Aorta (tissue), 5 donors: ENCODE measurements around the gene OR2V1. TPM values are rescaled to one million over a fixed set of nuclear protein-coding genes. Genes with fewer than 3 reads are reported as not detected.
"Not testable (repeated sequence)": the region's sequence is repeated elsewhere in the genome, so short reads cannot be mapped to it uniquely, and the experiment has no call there.

ENCODE experiments used
- ATAC-seq: fragments of 200-7000 bp; cut with Tn5 transposase; one replicate; pipeline ENCODE4 v1.9.1; 2022; ENCODE audit warnings: moderate library complexity; ENCODE audit not compliant: low FRiP score
- DNase-seq, 2 donors: peaks; one replicate each; pipeline ENCODE4 v3.0.0-alpha.2; 2020
- H3K27ac ChIP-seq, 2 donors: one replicate each; pipeline ENCODE4 v1.5.1; 2013; ENCODE audit warnings: low read length in 2 of 2, mild to moderate bottlenecking in 2 of 2, moderate library complexity in 2 of 2, control low read depth in 1 of 2, inconsistent platforms in 1 of 2, low read depth in 1 of 2
- H3K27me3 ChIP-seq, 2 donors: one replicate each; pipeline ENCODE4 v1.6.1; 2013; ENCODE audit warnings: control low read depth in 1 of 2, low read length in 1 of 2, mild to moderate bottlenecking in 1 of 2, moderate library complexity in 1 of 2; ENCODE audit not compliant: insufficient read depth in 2 of 2, control insufficient read depth in 1 of 2
- H3K36me3 ChIP-seq, 2 donors: one replicate each; pipeline ENCODE4 v1.6.1; 2013; ENCODE audit warnings: control low read depth in 1 of 2, low read length in 1 of 2, mild to moderate bottlenecking in 1 of 2; ENCODE audit not compliant: insufficient read depth in 2 of 2, control insufficient read depth in 1 of 2
- H3K4me1 ChIP-seq, 2 donors: one replicate each; pipeline ENCODE4 v1.6.1; 2013; ENCODE audit warnings: low read length in 2 of 2, control low read depth in 1 of 2, mild to moderate bottlenecking in 1 of 2, moderate library complexity in 1 of 2; ENCODE audit not compliant: insufficient read depth in 2 of 2, control insufficient read depth in 1 of 2
- H3K4me3 ChIP-seq, 2 donors: one replicate each; pipeline ENCODE4 v1.5.1; 2013; ENCODE audit warnings: low read length in 2 of 2, control low read depth in 1 of 2, mild to moderate bottlenecking in 1 of 2
- H3K9me3 ChIP-seq: one replicate; pipeline ENCODE4 v1.6.1; 2013; ENCODE audit warnings: mild to moderate bottlenecking, low read length; ENCODE audit not compliant: control insufficient read depth
- WGBS, 2 donors: extraction: QIAGEN DNeasy Blood & Tissue Kit; methylation state at CpG; one replicate each; pipeline ENCODE4 v1.1.7; 2013; 5-methylcytosine and 5-hydroxymethylcytosine counted together
- intact Hi-C, 2 donors: fragments of 100-400 bp; cut with DNase I; formaldehyde crosslinking; loops; one replicate each; pipeline versions ENCODE4 v1.14.2 to v1.15.0; 2022
- polyA plus RNA-seq, 2 donors: library from polyadenylated mRNA; stranded (reverse); fragments of 200-250 nt; gene quantifications; one replicate each; pipeline ENCODE4 v1.2.3, GENCODE V29; 2013
- total RNA-seq, 2 donors: library from RNA; stranded (reverse); fragmentation: NEBNext Ultra II Directional; extraction: Animal tissue kit (Norgen Biotek cat#: 25700); gene quantifications; one replicate each; pipeline ENCODE4 v1.2.1, GENCODE V29; 2021
- donor health status: healthy with polysubstance abuse.
- donor health status: Bipolar disorder and iron deficiency.
- donor health status: DM: no; HTN: no; CAD: no.
- donor health status: DM: no; HTN: no; CAD: no.
- donor health status: DM: yes; HTN: yes; CAD: no.

Gene OR2V1
- total and polyA plus RNA-seq, 4 donors = not detected

GRCh38 chr5:181113572-181113971, 17.4 kb downstream of the OR2V1 start:
- H3K4me3 ChIP-seq, H3K27ac ChIP-seq, DNase-seq, ATAC-seq, H3K4me1 ChIP-seq, intact Hi-C loops, H3K27me3 ChIP-seq, H3K9me3 ChIP-seq, H3K36me3 ChIP-seq: not testable (repeated sequence)
- WGBS, 2 donors = 91 to 98% methylated on average over 8 of the region's 13 CpGs

- Histone ChIP-seq H3K27ac (no peak overlapping the region), H3K36me3 (no peaks in the 10 kb centered on the region), H3K4me3 (no peak overlapping the region), H3K4me1 (no peaks in the 10 kb centered on the region), H3K9me3 (peaks cover 5% of the 10 kb centered on the region), H3K27me3 (peaks cover 0 to 2% of the 10 kb centered on the region in 2 donors)
- WGBS, 2 donors = 75 to 78% methylated on average over 5 of the region's 5 CpGs
- intact Hi-C loops = no loop called here
- no peak for ATAC-seq
- no peak for DNase-seq
Observed at GRCh38 chr5:181112476-181112875, 18.5 kb downstream of the OR2V1 start.

GRCh38 chr5:181111010-181111409, 20.0 kb downstream of the OR2V1 start:
- H3K36me3 ChIP-seq = no peaks in the 10 kb centered on the region
- H3K9me3 ChIP-seq = peaks cover 5% of the 10 kb centered on the region
- H3K4me3 ChIP-seq = no peak overlapping the region
- DNase-seq (no peak), ATAC-seq (no peak)
- peaks cover 0 to 2% of the 10 kb centered on the region in 2 donors for H3K27me3 ChIP-seq
- intact Hi-C loops = no loop called here
- no peak overlapping the region for H3K27ac ChIP-seq
- no peaks in the 10 kb centered on the region for H3K4me1 ChIP-seq
- WGBS, 2 donors = 75 to 84% methylated on average over 5 of the region's 5 CpGs

- no peaks in the 10 kb centered on the region for H3K36me3 ChIP-seq
- no peaks in the 10 kb centered on the region for H3K4me1 ChIP-seq
- no peak overlapping the region for H3K4me3 ChIP-seq
- no peak overlapping the region for H3K27ac ChIP-seq
- ATAC-seq (no peak), DNase-seq (peak in 1 of 2 donors; percentile 35)
- peaks cover 0 to 2% of the 10 kb centered on the region in 2 donors for H3K27me3 ChIP-seq
- intact Hi-C loops = no loop called here
- WGBS, 2 donors = 43 to 47% methylated on average over 9 to 11 of the region's 11 CpGs
- peaks cover 4% of the 10 kb centered on the region for H3K9me3 ChIP-seq
Observed at GRCh38 chr5:181109489-181110013, 21.4 kb downstream of the OR2V1 start.

- ATAC-seq (no peak), DNase-seq (peak in 1 of 2 donors; percentile 8)
- Histone ChIP-seq H3K27me3 (no peaks in the 10 kb centered on the region), H3K27ac (no peak overlapping the region), H3K4me1 (no peaks in the 10 kb centered on the region), H3K4me3 (no peak overlapping the region), H3K36me3 (no peaks in the 10 kb centered on the region), H3K9me3 (peaks cover 1% of the 10 kb centered on the region)
- intact Hi-C loops = no loop called here
- WGBS, 2 donors = 71 to 73% methylated on average over 14 of the region's 14 CpGs
Observed at GRCh38 chr5:181108578-181109165, 22.3 kb downstream of the OR2V1 start.

- Histone ChIP-seq H3K27me3 (no peaks in the 10 kb centered on the region), H3K4me1 (no peaks in the 10 kb centered on the region), H3K36me3 (no peaks in the 10 kb centered on the region), H3K9me3 (no peaks in the 10 kb centered on the region), H3K4me3 (no peak overlapping the region), H3K27ac (no peak overlapping the region)
- 60 to 64% methylated on average over 9 of the region's 9 CpGs for WGBS, 2 donors
- intact Hi-C loops = no loop called here
- ATAC-seq (no peak), DNase-seq (peak in 1 of 2 donors; percentile 19)
Observed at GRCh38 chr5:181107699-181108098, 23.3 kb downstream of the OR2V1 start.

- Histone ChIP-seq H3K36me3 (no peaks in the 10 kb centered on the region), H3K4me1 (no peaks in the 10 kb centered on the region), H3K27me3 (no peaks in the 10 kb centered on the region), H3K9me3 (no peaks in the 10 kb centered on the region), H3K27ac (no peak overlapping the region), H3K4me3 (no peak overlapping the region)
- 52 to 58% methylated on average over 7 of the region's 7 CpGs for WGBS, 2 donors
- DNase-seq (no peak), ATAC-seq (no peak)
- intact Hi-C loops = no loop called here
Observed at GRCh38 chr5:181105391-181106025, 25.5 kb downstream of the OR2V1 start.

GRCh38 chr5:181104606-181105390, 26.2 kb downstream of the OR2V1 start:
- intact Hi-C loops, H3K9me3 ChIP-seq, DNase-seq, H3K36me3 ChIP-seq, H3K4me3 ChIP-seq, H3K27ac ChIP-seq, H3K27me3 ChIP-seq, ATAC-seq, H3K4me1 ChIP-seq: not testable (repeated sequence)
- WGBS, 2 donors = 52% methylated on average over 17 to 20 of the region's 20 CpGs
